Lower leg skin (tissue), 4 donors: Measurements from ENCODE around the gene USH1G. TPM values are rescaled to one million over a fixed set of nuclear protein-coding genes. Genes with fewer than 3 reads are reported as not detected.

Experiments
- DNase-seq, 2 donors: peaks; one replicate each; pipeline ENCODE4 v3.0.0-alpha.2; 2019; ENCODE audit warnings: low spot score in 2 of 2
- H3K4me3 ChIP-seq: fragments of 200-600 bp; sonication (generic); 2 replicates; pipeline ENCODE4 v1.5.1; 2017; ENCODE audit warnings: mild to moderate bottlenecking, low read depth; ENCODE audit not compliant: poor library complexity, severe bottlenecking
- POLR2A ChIP-seq, 2 donors: fragments of 450-650 bp; IDR thresholded peaks; one replicate each; pipeline ENCODE4 v1.6.1; 2016 to 2017; ENCODE audit warnings: antibody characterized with exemption in 2 of 2, mild to moderate bottlenecking in 1 of 2, moderate library complexity in 1 of 2
- WGBS, 2 donors: methylation state at CpG; one replicate each; pipeline ENCODE4 v1.1.5; 2018; 5-methylcytosine and 5-hydroxymethylcytosine counted together
- intact Hi-C: fragments of 100-400 bp; cut with DNase I; formaldehyde crosslinking; loops from one replicate; pipeline ENCODE4 v1.15.0; 2023; ENCODE audit warnings: low total_unique reads
- total RNA-seq, 4 donors: library from RNA; depleted of rRNA; stranded (reverse); fragments of >200 nt; gene quantifications; one replicate each; pipeline ENCODE4 v1.1.0, GENCODE V29; 2016
- TF ChIP-seq, protein P1 (sequence below), 3 donors: fragments of 450-650 bp; IDR thresholded peaks; one replicate each; pipeline ENCODE4 v1.5.1; 2016; ENCODE audit warnings: antibody characterized with exemption in 3 of 3, mild to moderate bottlenecking in 3 of 3, moderate library complexity in 2 of 3

The USH1G gene
- total RNA-seq, 4 donors from 2014 or later, result 0.67 to 2.6 (median 2.1) TPM

DNA sequence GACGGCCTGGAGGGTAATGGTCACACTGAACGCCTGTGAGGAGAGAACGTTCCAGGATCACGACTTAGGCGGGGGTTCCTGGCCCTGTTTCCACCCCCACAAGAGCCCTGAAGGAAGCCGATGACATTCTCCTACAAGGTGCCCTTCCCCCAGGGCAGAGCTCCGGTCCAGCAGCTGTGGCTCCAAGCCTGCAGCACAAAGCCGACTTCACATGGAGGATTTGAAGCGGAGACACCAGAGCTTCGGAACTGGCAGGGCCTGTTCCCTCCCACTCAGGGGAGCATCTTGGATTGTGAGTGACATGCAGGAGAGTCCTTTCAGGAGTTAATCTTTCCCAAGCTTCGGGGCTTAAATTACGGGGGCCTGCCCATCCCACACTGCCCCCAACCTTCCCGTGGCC lies 34.6 kb downstream of the USH1G start:
- WGBS, 2 donors, result 54 to 57% methylated on average over 13 of the region's 13 CpGs
- no peak for DNase-seq
- TF ChIP-seq, protein P1, sequence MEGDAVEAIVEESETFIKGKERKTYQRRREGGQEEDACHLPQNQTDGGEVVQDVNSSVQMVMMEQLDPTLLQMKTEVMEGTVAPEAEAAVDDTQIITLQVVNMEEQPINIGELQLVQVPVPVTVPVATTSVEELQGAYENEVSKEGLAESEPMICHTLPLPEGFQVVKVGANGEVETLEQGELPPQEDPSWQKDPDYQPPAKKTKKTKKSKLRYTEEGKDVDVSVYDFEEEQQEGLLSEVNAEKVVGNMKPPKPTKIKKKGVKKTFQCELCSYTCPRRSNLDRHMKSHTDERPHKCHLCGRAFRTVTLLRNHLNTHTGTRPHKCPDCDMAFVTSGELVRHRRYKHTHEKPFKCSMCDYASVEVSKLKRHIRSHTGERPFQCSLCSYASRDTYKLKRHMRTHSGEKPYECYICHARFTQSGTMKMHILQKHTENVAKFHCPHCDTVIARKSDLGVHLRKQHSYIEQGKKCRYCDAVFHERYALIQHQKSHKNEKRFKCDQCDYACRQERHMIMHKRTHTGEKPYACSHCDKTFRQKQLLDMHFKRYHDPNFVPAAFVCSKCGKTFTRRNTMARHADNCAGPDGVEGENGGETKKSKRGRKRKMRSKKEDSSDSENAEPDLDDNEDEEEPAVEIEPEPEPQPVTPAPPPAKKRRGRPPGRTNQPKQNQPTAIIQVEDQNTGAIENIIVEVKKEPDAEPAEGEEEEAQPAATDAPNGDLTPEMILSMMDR (IDR thresholded peaks at IDR 0.05), result no peak
- no peak for TF ChIP-seq POLR2A (IDR thresholded peaks at IDR 0.05)
- intact Hi-C loops, result no loop called here
- H3K4me3 ChIP-seq, result no peak overlapping the region

DNA sequence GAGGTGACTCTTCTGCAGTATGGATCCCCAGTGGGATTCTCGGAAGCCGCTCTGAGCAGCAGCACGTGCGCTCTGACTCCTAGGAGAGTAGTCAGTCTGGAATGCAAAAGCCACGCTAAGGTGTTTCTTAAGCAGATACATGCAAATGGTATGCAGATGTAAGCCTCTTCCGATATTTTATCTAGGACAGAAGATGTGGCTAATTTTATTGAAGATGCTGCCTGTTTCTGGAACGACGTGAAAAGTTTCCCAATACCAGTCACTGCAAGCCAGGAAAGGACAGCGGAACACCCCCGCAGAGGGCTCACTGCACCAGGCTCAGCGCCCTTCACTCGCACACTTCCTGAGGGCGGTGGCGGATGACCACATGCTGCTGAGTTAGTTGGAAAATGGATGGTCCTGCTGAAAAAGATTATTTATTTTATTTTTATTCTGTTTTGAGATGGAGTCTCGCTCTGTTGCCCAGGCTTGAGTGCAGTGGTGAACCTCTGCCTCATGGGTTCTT lies 39.8 kb downstream of the USH1G start:
- intact Hi-C loops, result no loop called here
- no peak for DNase-seq
- WGBS, 2 donors, result 64 to 73% methylated on average over 15 of the region's 15 CpGs
- TF ChIP-seq, protein P1 (IDR thresholded peaks at IDR 0.05), result no peak
- no peak for TF ChIP-seq POLR2A (IDR thresholded peaks at IDR 0.05)
- no peak overlapping the region for H3K4me3 ChIP-seq

DNA sequence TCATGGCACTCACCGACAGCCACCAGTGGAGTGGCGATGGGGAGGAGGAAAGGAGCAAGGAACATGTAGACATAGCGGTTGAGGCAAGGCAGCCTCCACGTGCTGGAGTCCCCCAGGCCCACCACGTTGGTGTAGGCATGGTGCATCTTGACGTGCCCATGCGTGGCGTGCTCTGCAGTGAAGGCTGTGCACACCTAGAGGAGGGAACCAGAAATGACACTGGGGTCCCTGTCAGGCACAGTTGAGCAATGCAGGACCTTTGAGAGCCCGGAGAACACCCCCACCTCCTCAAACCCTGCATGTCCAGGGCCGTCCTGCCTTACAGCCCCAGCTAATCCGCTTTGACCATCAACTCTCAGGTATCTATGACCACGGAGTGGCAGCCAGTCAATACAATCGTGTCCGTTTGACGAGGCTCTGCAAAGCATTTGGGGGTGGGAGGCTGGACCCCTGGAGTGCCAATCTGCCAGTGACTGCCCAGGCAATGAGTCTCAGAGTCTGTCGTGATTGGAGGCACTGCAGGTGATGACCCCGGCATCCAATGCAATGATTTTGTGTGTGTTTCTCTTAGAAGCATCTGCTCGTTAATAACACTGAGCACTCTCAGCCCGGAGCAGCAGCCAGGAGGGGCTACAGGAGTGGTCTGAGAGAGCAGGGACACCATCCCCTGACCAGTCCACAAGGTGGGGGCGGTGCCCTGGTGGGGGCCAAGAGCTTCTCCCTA lies 40.4 kb downstream of the USH1G start:
- H3K4me3 ChIP-seq, result no peak overlapping the region
- DNase-seq, result no peak
- TF ChIP-seq, protein P1 (IDR thresholded peaks at IDR 0.05), result no peak
- no peak for TF ChIP-seq POLR2A (IDR thresholded peaks at IDR 0.05)
- intact Hi-C loops, result no loop called here
- 70 to 75% methylated on average over 17 to 20 of the region's 20 CpGs for WGBS, 2 donors

DNA sequence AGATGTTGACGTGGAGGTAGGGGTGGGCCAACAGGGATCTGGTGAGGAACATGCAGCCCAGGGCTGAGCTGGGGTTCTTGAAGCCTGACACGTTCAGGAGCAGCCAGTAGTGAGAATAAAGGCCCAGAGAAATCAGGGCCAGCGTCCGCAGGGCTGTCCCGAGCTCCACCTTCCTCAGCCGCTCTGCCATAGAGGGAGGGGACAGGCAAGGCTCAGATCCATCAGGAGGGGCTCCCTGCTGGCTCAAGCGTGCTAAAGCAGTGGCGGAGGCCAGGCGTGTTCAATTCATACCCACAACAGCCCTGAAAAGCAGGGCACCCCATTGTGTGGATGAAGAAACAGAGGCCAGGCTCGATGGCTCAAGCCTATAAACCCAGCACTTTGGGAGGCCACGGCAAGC lies 42.0 kb downstream of the USH1G start:
- H3K4me3 ChIP-seq, result no peak overlapping the region
- intact Hi-C loops, result no loop called here
- TF ChIP-seq POLR2A (IDR thresholded peaks at IDR 0.05), result no peak
- TF ChIP-seq, protein P1 (IDR thresholded peaks at IDR 0.05), result no peak
- 72 to 74% methylated on average over 11 of the region's 11 CpGs for WGBS, 2 donors
- DNase-seq, result no peak

DNA sequence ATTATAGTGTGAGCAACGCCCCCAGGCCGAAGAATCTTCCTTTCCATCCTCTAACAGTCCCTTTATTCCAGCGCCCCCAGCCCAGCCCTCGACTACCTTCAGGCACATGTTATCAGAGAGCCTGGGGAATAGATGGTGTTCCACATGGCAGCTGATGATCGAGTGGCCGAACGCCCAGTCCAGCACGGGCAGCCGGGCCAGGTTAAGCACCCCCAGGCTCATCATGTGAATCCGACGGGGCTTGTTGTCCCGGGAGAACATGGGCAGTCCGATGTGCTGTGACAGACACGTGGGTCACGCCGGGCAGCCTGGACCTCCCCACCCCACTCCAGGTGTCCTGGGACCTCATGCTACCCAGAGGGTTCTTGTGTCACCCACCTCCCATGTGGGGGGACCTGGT lies 43.7 kb downstream of the USH1G start:
- intact Hi-C loops, result no loop called here

More for the DNA sequence above, 43.7 kb downstream of the USH1G start:
- TF ChIP-seq, protein P1 (IDR thresholded peaks at IDR 0.05), result no peak
- no peak for TF ChIP-seq POLR2A (IDR thresholded peaks at IDR 0.05)
- WGBS, 2 donors, result 86 to 90% methylated on average over 9 to 14 of the region's 16 CpGs
- no peak overlapping the region for H3K4me3 ChIP-seq
- DNase-seq, result no peak
